Peyer's patch (tissue), 4 donors: Measurements from ENCODE around the gene IL22RA1. TPM values are rescaled to one million over a fixed set of nuclear protein-coding genes. Genes with fewer than 3 reads are reported as not detected.
A peak's percentile ranks its signal among the peaks of the same experiment; 100 is the strongest.

ENCODE experiments used
- DNase-seq, 3 donors: peaks; one replicate each; pipeline ENCODE4 v3.0.0-alpha.2; 2017 to 2019
- H3K27ac ChIP-seq, 4 donors: fragments of 200-600 bp; sonication (generic); one replicate each; pipeline ENCODE4 v1.5.1; 2016 to 2019
- H3K27me3 ChIP-seq, 2 donors: fragments of 200-600 bp; sonication (generic); one replicate each; pipeline ENCODE4 v1.5.1; 2019
- H3K36me3 ChIP-seq, 3 donors: fragments of 200-600 bp; sonication (generic); one replicate each; pipeline ENCODE4 v1.5.1; 2016 to 2019
- H3K4me1 ChIP-seq, 4 donors: fragments of 200-600 bp; sonication (generic); one replicate each; pipeline ENCODE4 v1.5.1; 2016 to 2019
- H3K4me3 ChIP-seq, 4 donors: fragments of 200-600 bp; sonication (generic); 1 replicate in 3 of 4; 2 replicates in 1 of 4; pipeline ENCODE4 v1.5.1; 2016 to 2019; ENCODE audit warnings: mild to moderate bottlenecking in 1 of 4
- H3K9me3 ChIP-seq, 4 donors: fragments of 200-600 bp; sonication (generic); one replicate each; pipeline ENCODE4 v1.5.1; 2016 to 2019; ENCODE audit warnings: mild to moderate bottlenecking in 1 of 4
- CTCF ChIP-seq, 6 experiments: fragments of 450-650 bp in 4 of 6; fragments of 200-600 bp in 2 of 6; sonication (generic) in 1 of 6; IDR thresholded peaks; one replicate each; pipeline ENCODE4 v1.5.1; 2017 to 2019; ENCODE audit warnings: antibody characterized with exemption in 6 of 6, mild to moderate bottlenecking in 3 of 6, moderate library complexity in 1 of 6
- POLR2A ChIP-seq, 2 donors: fragments of 450-650 bp; IDR thresholded peaks; one replicate each; pipeline ENCODE4 v1.5.1; 2017; ENCODE audit warnings: antibody characterized with exemption in 2 of 2, mild to moderate bottlenecking in 2 of 2, moderate library complexity in 2 of 2
- total RNA-seq, 4 donors: library from RNA; depleted of rRNA; stranded (reverse); fragments of >200 nt; gene quantifications; one replicate each; pipeline ENCODE4 v1.1.0, GENCODE V29; 2016

Gene IL22RA1
- total RNA-seq, 4 donors from 2014 or later: 9.9 to 87.9 (median 74.5) TPM

GRCh38 chr1:24173638-24174575 is 31.0 kb upstream of the IL22RA1 start:
- DNase-seq: peak in 1 of 3 donors; percentile 17
- Histone ChIP-seq H3K9me3 (no peaks in the 10 kb centered on the region), H3K36me3 (peaks cover 0 to 8% (median 0%) of the 10 kb centered on the region in 3 donors), H3K27me3 (no peaks in the 10 kb centered on the region), H3K4me3 (no peak overlapping the region), H3K27ac (peak overlapping the region in 1 of 4 donors; percentile 2), H3K4me1 (peaks cover 0 to 12% (median 3%) of the 10 kb centered on the region in 4 donors)
- TF ChIP-seq CTCF (IDR thresholded peaks at IDR 0.05): no peak
- no peak for TF ChIP-seq POLR2A (IDR thresholded peaks at IDR 0.05)

GRCh38 chr1:24172598-24172997 is 29.7 kb upstream of the IL22RA1 start:
- H3K4me3 ChIP-seq: no peak overlapping the region
- peaks cover 0 to 12% (median 3%) of the 10 kb centered on the region in 4 donors for H3K4me1 ChIP-seq
- peaks cover 0 to 18% (median 0%) of the 10 kb centered on the region in 3 donors for H3K36me3 ChIP-seq
- no peaks in the 10 kb centered on the region for H3K9me3 ChIP-seq
- TF ChIP-seq CTCF (IDR thresholded peaks at IDR 0.05): no peak
- TF ChIP-seq POLR2A (IDR thresholded peaks at IDR 0.05): no peak
- no peaks in the 10 kb centered on the region for H3K27me3 ChIP-seq
- peak in 1 of 3 donors; percentile 22 for DNase-seq
- H3K27ac ChIP-seq: no peak overlapping the region

GRCh38 chr1:24169286-24169685 is 26.3 kb upstream of the IL22RA1 start:
- Histone ChIP-seq H3K27me3 (no peaks in the 10 kb centered on the region), H3K9me3 (no peaks in the 10 kb centered on the region), H3K4me3 (no peak overlapping the region), H3K4me1 (peaks cover 0 to 3% (median 0%) of the 10 kb centered on the region in 4 donors), H3K36me3 (peaks cover 0 to 24% (median 0%) of the 10 kb centered on the region in 3 donors), H3K27ac (no peak overlapping the region)
- DNase-seq: peak in 1 of 3 donors; percentile 31
- TF ChIP-seq POLR2A (IDR thresholded peaks at IDR 0.05): no peak
- no peak for TF ChIP-seq CTCF (IDR thresholded peaks at IDR 0.05)

GRCh38 chr1:24168245-24168644 is 25.3 kb upstream of the IL22RA1 start:
- TF ChIP-seq CTCF (IDR thresholded peaks at IDR 0.05): no peak
- TF ChIP-seq POLR2A (IDR thresholded peaks at IDR 0.05): no peak
- DNase-seq: peak in 1 of 3 donors; percentile 14
- Histone ChIP-seq H3K4me3 (no peak overlapping the region), H3K4me1 (peaks cover 0 to 11% (median 0%) of the 10 kb centered on the region in 4 donors), H3K36me3 (peaks cover 0 to 24% (median 0%) of the 10 kb centered on the region in 3 donors), H3K9me3 (no peaks in the 10 kb centered on the region), H3K27ac (no peak overlapping the region), H3K27me3 (no peaks in the 10 kb centered on the region)

DNA sequence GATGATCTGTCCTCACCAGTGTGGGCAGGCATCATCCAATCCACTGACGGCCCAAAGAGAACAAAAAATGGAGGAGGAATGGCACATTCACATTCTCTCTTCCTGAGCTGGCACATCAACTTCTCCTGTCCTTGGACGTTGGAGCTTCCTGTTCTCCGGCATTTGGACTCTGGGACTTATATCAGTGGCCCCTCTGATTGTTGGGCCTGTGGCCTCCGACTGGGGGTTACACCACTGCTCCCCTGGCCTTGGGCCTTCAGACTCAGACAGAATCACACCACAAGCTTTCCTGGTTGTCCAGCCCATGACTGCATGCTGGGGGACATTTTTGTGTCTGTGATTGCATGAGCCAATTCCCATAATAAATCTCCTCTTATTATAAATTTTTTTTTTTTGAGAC is 24.1 kb upstream of the IL22RA1 start:
- Histone ChIP-seq H3K9me3 (no peaks in the 10 kb centered on the region), H3K27ac (no peak overlapping the region), H3K27me3 (no peaks in the 10 kb centered on the region), H3K4me3 (no peak overlapping the region), H3K4me1 (peaks cover 0 to 11% (median 0%) of the 10 kb centered on the region in 4 donors), H3K36me3 (peaks cover 0 to 24% (median 0%) of the 10 kb centered on the region in 3 donors)
- TF ChIP-seq POLR2A (IDR thresholded peaks at IDR 0.05): no peak
- TF ChIP-seq CTCF (IDR thresholded peaks at IDR 0.05): no peak
- DNase-seq: peak in 1 of 3 donors; percentile 44
